Gastroesophageal sphincter (tissue), 4 donors: Measurements from ENCODE around the gene EEF1B2. TPM values are rescaled to one million over a fixed set of nuclear protein-coding genes. Genes with fewer than 3 reads are reported as not detected.
"Not testable (repeated sequence)": the region's sequence is repeated elsewhere in the genome, so short reads cannot be mapped to it uniquely, and the experiment has no call there.

ENCODE experiments used
- ATAC-seq: fragments of 150-250 bp; one replicate; pipeline ENCODE4 v1.9.1; 2016; ENCODE audit warnings: mild to moderate bottlenecking, moderate library complexity
- H3K27ac ChIP-seq, 4 donors: fragments of 200-600 bp; sonication (generic) in 3 of 4; 1 replicate in 3 of 4; 2 replicates in 1 of 4; pipeline ENCODE4 v1.5.1; 2016 to 2019
- H3K27me3 ChIP-seq: fragments of 200-600 bp; sonication (generic); one replicate; pipeline ENCODE4 v1.5.1; 2019
- H3K36me3 ChIP-seq, 2 donors: fragments of 200-600 bp; sonication (generic); one replicate each; pipeline ENCODE4 v1.5.1; 2019; ENCODE audit warnings: control low read depth in 1 of 2
- H3K4me1 ChIP-seq, 3 donors: fragments of 200-600 bp; sonication (generic); 1 replicate in 2 of 3; 2 replicates in 1 of 3; pipeline ENCODE4 v1.5.1; 2016 to 2019; ENCODE audit warnings: control low read depth in 2 of 3
- H3K4me3 ChIP-seq, 2 donors: fragments of 200-600 bp; sonication (generic); one replicate each; pipeline ENCODE4 v1.5.1; 2019; ENCODE audit warnings: mild to moderate bottlenecking in 1 of 2, moderate library complexity in 1 of 2
- H3K9me3 ChIP-seq, 3 donors: fragments of 200-600 bp; sonication (generic); one replicate each; pipeline ENCODE4 v1.5.1; 2017 to 2019; ENCODE audit warnings: control low read depth in 2 of 3
- CTCF ChIP-seq, 4 experiments: fragments of 200-600 bp in 2 of 4; fragments of 450-650 bp in 2 of 4; sonication (generic) in 1 of 4; IDR thresholded peaks; one replicate each; pipeline ENCODE4 v1.5.1; 2017 to 2019; ENCODE audit warnings: antibody characterized with exemption in 4 of 4, mild to moderate bottlenecking in 2 of 4, moderate library complexity in 2 of 4
- EP300 ChIP-seq: sonication (generic); formaldehyde crosslinking; IDR thresholded peaks from one replicate; pipeline ENCODE4 v1.6.1; 2017; ENCODE audit warnings: antibody characterized with exemption, mild to moderate bottlenecking
- POLR2A ChIP-seq, 2 donors: fragments of 450-650 bp; IDR thresholded peaks; one replicate each; pipeline ENCODE4 v1.6.1; 2017; ENCODE audit warnings: antibody characterized with exemption in 2 of 2, mild to moderate bottlenecking in 2 of 2, moderate library complexity in 1 of 2
- POLR2AphosphoS5 ChIP-seq: sonication (generic); formaldehyde crosslinking; IDR thresholded peaks from one replicate; pipeline ENCODE4 v1.6.1; 2017; ENCODE audit warnings: antibody characterized with exemption
- WGBS, 2 donors: methylation state at CpG; one replicate each; pipeline ENCODE4 v1.1.5; 2018; ENCODE audit warnings: low coverage in 1 of 2; 5-methylcytosine and 5-hydroxymethylcytosine counted together
- total RNA-seq, 4 donors: library from RNA; depleted of rRNA; stranded (reverse); fragments of >200 nt; gene quantifications; one replicate each; pipeline ENCODE4 v1.1.0, GENCODE V29; 2016

EEF1B2 gene
- total RNA-seq, 4 donors from 2014 or later = 162 to 367 (median 312) TPM

GRCh38 chr2:206149330-206149729 lies 10.4 kb upstream of the EEF1B2 start:
- WGBS, 2 donors = 95 to 100% methylated on average over 1 of the region's 1 CpG
- H3K4me3 ChIP-seq = no peak overlapping the region
- H3K4me1 ChIP-seq = peaks cover 0 to 11% (median 3%) of the 10 kb centered on the region in 3 donors
- no peak for TF ChIP-seq POLR2AphosphoS5
- TF ChIP-seq CTCF (IDR thresholded peaks at IDR 0.05) = no peak
- TF ChIP-seq POLR2A (IDR thresholded peaks at IDR 0.05) = no peak
- TF ChIP-seq EP300 = no peak
- H3K27me3 ChIP-seq = no peaks in the 10 kb centered on the region
- H3K36me3 ChIP-seq = peaks cover 8 to 85% of the 10 kb centered on the region in 2 donors
- H3K9me3 ChIP-seq = no peaks in the 10 kb centered on the region
- ATAC-seq = no peak
- no peak overlapping the region for H3K27ac ChIP-seq

DNA sequence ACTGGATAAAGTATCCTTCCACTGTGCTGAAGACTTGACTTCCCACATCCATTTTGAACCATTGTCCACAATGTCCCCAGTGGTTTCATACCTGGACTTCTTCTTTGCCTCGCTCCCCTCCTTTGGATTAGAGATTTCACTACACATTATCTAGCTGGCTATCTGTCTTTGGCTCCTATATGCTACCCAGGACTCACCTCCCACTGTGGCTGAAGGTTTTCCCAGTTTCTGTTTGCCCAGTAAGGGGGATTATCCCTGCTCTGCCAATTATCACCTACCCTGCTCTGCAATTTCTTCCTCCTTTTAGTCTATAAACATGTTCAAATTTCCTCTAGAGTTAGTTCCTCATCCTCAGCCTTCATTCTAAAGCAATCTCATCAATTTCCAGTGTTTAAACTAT lies 9.5 kb upstream of the EEF1B2 start:
- WGBS, 2 donors = 100% methylated on average over 1 of the region's 1 CpG; no CpG with 5 or more reads in 1 of the 2 donors
- peaks cover 0 to 19% (median 5%) of the 10 kb centered on the region in 3 donors for H3K4me1 ChIP-seq
- no peak overlapping the region for H3K4me3 ChIP-seq
- TF ChIP-seq POLR2AphosphoS5 (no peak), EP300 (no peak), POLR2A (IDR thresholded peaks at IDR 0.05) (no peak), CTCF (IDR thresholded peaks at IDR 0.05) (no peak)
- no peak for ATAC-seq
- H3K27ac ChIP-seq = no peak overlapping the region
- H3K9me3 ChIP-seq = no peaks in the 10 kb centered on the region
- peaks cover 8 to 77% of the 10 kb centered on the region in 2 donors for H3K36me3 ChIP-seq
- H3K27me3 ChIP-seq = no peaks in the 10 kb centered on the region

- no peak for ATAC-seq
- Histone ChIP-seq H3K9me3 (no peaks in the 10 kb centered on the region), H3K4me1 (peaks cover 0 to 24% (median 5%) of the 10 kb centered on the region in 3 donors), H3K4me3 (no peak overlapping the region), H3K36me3 (peaks cover 8 to 72% of the 10 kb centered on the region in 2 donors), H3K27me3 (no peaks in the 10 kb centered on the region), H3K27ac (no peak overlapping the region)
- WGBS, 2 donors = 74 to 93% methylated on average over 2 to 4 of the region's 4 CpGs
- TF ChIP-seq EP300 (no peak), CTCF (IDR thresholded peaks at IDR 0.05) (no peak), POLR2AphosphoS5 (no peak), POLR2A (IDR thresholded peaks at IDR 0.05) (no peak)
Measured at GRCh38 chr2:206150631-206151030, 9.1 kb upstream of the EEF1B2 start.

DNA sequence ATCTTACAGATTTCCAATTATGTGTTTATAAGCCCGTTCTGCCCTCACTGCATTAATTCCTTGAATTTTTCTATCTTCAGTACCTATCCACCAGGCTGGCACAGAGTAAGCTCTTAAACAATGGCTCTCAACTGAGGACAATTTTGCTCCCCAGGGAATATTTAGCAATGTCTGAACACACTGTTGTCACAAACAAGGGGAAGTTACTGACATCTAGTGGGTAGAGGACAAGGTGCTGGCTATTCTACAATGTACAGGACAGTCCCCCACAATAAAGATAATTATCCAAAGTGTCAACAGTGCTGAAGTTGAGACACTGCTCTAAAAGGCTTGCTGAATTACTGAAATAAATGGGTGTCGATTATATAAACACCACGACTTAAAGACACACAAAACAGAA lies 5.5 kb upstream of the EEF1B2 start:
- H3K27me3 ChIP-seq = no peaks in the 10 kb centered on the region
- no peak overlapping the region for H3K4me3 ChIP-seq
- peaks cover 0 to 36% of the 10 kb centered on the region in 2 donors for H3K36me3 ChIP-seq
- H3K4me1 ChIP-seq = peaks cover 0 to 50% (median 15%) of the 10 kb centered on the region in 3 donors
- no peaks in the 10 kb centered on the region for H3K9me3 ChIP-seq
- no peak overlapping the region for H3K27ac ChIP-seq
- TF ChIP-seq POLR2AphosphoS5 (no peak), EP300 (no peak)
- WGBS, 2 donors = 78 to 79% methylated on average over 3 of the region's 3 CpGs
- no peak for ATAC-seq

- not testable (repeated sequence) for H3K27me3 ChIP-seq, H3K9me3 ChIP-seq, H3K4me3 ChIP-seq, ATAC-seq, H3K27ac ChIP-seq
- 86% methylated on average over 8 of the region's 11 CpGs; no CpG with 5 or more reads in 1 of the 2 donors for WGBS, 2 donors
- peaks cover 0 to 22% of the 10 kb centered on the region in 2 donors for H3K36me3 ChIP-seq
- H3K4me1 ChIP-seq = peaks cover 2 to 67% (median 24%) of the 10 kb centered on the region in 3 donors
Measured at GRCh38 chr2:206157014-206157413, 2.7 kb upstream of the EEF1B2 start.

GRCh38 chr2:206158563-206159345 lies 941 bp upstream of the EEF1B2 start:
- Histone ChIP-seq H3K4me1 (peaks cover 2 to 66% (median 24%) of the 10 kb centered on the region in 3 donors), H3K27me3 (no peaks in the 10 kb centered on the region), H3K27ac (peak overlapping the region; percentile 85 to 93 (median 91)), H3K36me3 (peaks cover 0 to 31% of the 10 kb centered on the region in 2 donors), H3K9me3 (no peaks in the 10 kb centered on the region), H3K4me3 (peak overlapping the region; percentile 79 to 98)
- TF ChIP-seq EP300 = no peak
- TF ChIP-seq POLR2A (IDR thresholded peaks at IDR 0.05) = no peak
- TF ChIP-seq CTCF (IDR thresholded peaks at IDR 0.05) = peak in 1 of 4 experiments; percentile 7
- TF ChIP-seq POLR2AphosphoS5 = no peak
- 1 to 4% methylated on average over 14 to 15 of the region's 33 CpGs for WGBS, 2 donors
- peak; percentile 10 for ATAC-seq
